SU-DHL-6 (cell line): ENCODE results near the gene CLMN.

Source experiments
- EZH2phosphoT487 ChIP-seq: fragments of 200-600 bp; sonication (generic), shearing (Covaris generic); conservative IDR thresholded peaks from 2 replicates; pipeline ENCODE4 v1.6.1; 2018; ENCODE audit warnings: mild to moderate bottlenecking, antibody characterized with exemption, low read length, moderate library complexity, mixed read lengths
- TF ChIP-seq, protein P1 (sequence below): fragments of 200-600 bp; sonication (generic); IDR thresholded peaks from one replicate; pipeline ENCODE4 v1.5.1; 2017; ENCODE audit warnings: antibody characterized with exemption, mild to moderate bottlenecking, low read length, moderate library complexity; ENCODE audit not compliant: insufficient read depth, poor library complexity, severe bottlenecking

DNA sequence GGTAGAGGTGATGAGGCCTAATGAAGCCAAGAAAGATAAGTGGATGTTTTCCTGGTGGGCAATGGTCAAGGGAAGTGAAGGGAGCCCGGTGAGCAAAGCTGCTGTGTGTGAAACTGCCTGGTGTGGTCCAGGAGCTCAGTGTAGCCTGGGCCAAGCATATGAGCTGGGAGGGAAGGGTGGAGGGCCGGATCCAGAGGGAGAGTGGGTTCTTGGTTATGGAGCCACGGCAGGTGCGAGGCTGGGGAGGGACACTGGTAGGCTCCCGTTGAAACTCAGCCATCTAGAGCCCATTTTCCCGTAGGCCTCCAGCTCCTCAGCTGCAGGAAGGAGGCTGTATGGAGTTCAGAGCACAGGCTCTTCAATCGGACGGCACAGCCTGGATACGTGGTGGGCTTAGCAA, 10.2 kb upstream of the CLMN start:
- TF ChIP-seq, protein P1, sequence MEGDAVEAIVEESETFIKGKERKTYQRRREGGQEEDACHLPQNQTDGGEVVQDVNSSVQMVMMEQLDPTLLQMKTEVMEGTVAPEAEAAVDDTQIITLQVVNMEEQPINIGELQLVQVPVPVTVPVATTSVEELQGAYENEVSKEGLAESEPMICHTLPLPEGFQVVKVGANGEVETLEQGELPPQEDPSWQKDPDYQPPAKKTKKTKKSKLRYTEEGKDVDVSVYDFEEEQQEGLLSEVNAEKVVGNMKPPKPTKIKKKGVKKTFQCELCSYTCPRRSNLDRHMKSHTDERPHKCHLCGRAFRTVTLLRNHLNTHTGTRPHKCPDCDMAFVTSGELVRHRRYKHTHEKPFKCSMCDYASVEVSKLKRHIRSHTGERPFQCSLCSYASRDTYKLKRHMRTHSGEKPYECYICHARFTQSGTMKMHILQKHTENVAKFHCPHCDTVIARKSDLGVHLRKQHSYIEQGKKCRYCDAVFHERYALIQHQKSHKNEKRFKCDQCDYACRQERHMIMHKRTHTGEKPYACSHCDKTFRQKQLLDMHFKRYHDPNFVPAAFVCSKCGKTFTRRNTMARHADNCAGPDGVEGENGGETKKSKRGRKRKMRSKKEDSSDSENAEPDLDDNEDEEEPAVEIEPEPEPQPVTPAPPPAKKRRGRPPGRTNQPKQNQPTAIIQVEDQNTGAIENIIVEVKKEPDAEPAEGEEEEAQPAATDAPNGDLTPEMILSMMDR, result no peak
- no peak for TF ChIP-seq EZH2phosphoT487
